Measurements from ENCODE around the gene DDIAS. TPM values are rescaled to one million over a fixed set of nuclear protein-coding genes. Genes with fewer than 3 reads are reported as not detected.
"Not testable (repeated sequence)": the region's sequence is repeated elsewhere in the genome, so short reads cannot be mapped to it uniquely, and the experiment has no call there.

Gene DDIAS, protein sequence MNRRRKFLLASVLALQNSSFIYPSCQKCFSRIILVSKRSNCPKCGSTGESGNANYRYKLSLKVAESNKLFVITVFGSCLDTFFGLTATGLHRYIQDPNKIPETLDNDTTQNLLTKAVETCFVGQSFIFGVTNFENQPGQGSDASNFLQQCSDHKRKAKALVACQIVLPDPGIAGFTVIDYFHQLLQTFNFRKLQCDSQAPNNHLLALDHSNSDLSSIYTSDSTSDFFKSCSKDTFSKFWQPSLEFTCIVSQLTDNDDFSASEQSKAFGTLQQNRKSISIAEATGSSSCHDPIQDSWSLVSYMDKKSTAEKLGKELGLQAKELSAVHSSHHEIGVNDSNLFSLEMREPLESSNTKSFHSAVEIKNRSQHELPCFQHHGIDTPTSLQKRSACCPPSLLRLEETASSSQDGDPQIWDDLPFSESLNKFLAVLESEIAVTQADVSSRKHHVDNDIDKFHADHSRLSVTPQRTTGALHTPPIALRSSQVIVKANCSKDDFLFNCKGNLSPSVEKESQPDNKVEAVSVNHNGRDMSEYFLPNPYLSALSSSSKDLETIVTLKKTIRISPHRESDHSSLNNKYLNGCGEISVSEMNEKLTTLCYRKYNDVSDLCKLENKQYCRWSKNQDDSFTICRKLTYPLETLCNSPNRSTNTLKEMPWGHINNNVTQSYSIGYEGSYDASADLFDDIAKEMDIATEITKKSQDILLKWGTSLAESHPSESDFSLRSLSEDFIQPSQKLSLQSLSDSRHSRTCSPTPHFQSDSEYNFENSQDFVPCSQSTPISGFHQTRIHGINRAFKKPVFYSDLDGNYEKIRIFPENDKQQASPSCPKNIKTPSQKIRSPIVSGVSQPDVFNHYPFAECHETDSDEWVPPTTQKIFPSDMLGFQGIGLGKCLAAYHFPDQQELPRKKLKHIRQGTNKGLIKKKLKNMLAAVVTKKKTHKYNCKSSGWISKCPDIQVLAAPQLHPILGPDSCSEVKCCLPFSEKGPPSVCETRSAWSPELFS
- total RNA-seq, result 1.9 and 5.6 TPM in 2 replicates

DNA sequence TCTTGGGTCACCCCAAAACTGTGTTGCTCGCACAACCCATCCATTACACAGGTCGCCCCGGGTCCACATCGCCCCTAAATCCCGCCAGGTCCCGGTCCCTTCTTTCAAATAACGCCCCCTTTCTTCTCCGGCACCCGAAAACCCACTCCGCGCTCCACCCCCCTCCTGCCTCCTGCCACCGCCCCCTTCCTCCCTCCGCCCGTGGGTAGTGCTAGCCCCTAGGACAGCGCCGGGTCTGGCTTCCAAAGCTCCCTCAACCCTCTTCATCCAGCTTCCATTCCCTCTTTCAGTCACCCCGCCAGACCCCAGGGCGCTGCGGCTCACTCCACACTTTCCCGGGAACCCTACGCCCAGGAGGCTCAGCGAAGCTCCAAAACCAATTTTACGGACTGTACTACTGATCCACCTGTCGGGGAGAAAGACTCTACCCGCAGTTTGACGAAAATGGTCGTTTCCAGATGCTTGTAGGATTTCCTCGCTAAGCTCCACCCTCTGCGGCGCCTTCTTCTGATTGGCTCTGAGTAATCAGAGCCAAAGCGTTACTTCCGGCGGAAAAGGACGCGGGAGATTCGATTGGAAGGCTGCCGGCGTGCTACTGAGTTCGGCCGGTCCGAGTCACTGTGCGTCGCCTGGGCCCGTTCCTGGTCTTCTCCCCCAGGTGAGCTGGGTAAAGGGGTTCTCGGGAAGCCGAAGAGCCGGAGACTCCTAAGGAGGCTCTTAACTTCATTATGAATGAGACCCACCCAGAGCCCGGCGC is at the start of gene DDIAS:
Gene DDIAS, plus strand, starts transcription at position 572 of the 757 bp plus-strand sequence. CDS start 13,003 bp downstream, outside the sequence.
- H3K4me3 ChIP-seq (ENCODE audit: low read depth, low read length), result peak within 1 kb of the TSS; percentile 75
- TF ChIP-seq, protein P1, sequence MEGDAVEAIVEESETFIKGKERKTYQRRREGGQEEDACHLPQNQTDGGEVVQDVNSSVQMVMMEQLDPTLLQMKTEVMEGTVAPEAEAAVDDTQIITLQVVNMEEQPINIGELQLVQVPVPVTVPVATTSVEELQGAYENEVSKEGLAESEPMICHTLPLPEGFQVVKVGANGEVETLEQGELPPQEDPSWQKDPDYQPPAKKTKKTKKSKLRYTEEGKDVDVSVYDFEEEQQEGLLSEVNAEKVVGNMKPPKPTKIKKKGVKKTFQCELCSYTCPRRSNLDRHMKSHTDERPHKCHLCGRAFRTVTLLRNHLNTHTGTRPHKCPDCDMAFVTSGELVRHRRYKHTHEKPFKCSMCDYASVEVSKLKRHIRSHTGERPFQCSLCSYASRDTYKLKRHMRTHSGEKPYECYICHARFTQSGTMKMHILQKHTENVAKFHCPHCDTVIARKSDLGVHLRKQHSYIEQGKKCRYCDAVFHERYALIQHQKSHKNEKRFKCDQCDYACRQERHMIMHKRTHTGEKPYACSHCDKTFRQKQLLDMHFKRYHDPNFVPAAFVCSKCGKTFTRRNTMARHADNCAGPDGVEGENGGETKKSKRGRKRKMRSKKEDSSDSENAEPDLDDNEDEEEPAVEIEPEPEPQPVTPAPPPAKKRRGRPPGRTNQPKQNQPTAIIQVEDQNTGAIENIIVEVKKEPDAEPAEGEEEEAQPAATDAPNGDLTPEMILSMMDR (IDR thresholded peaks at IDR 0.05; ENCODE audit: insufficient read depth, low read depth, low read length), result no peak
- peak; percentile 98 for DNase-seq (ENCODE audit: low read depth)

DNA sequence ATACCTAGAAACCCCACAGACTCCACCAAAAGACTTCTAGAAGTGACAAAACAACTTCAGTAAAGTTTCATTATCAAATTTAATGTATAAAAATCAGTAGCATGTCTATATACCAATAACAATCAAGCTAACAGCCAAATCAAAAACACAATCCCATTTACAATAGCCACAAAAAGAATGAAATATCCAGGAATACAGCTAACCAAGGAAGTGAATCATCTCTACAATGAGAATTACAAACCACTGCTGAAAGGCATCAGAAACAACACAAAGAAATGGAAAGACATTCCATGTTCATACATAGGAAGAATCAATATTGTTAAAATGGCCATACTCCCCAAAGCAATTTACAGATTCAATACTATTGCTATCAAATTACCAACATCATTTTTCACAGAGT is 47.3 kb upstream of the DDIAS start:
- TF ChIP-seq, protein P1 (IDR thresholded peaks at IDR 0.05; ENCODE audit: insufficient read depth, low read depth, low read length), result no peak
- no peak for DNase-seq (ENCODE audit: low read depth)
- H3K4me3 ChIP-seq (ENCODE audit: low read depth, low read length), result no peak overlapping the region

DNA sequence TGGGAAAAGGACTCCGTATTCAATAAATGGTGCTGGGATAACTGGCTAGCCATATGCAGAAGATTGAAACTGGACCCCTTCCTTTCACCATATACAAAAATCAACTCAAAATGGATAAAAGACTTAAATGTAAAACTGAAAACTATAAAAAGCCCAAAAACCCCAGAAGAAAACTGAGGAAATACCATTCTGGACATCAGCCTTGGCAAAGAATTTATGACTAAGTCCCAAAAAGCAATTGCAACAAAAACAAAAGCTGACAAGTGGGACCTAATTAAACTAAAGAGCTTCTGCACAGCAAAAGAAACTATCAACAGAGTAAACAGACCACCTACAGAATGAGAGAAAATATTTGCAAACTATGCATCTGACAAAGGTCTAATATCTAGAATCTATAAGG is 46.6 kb upstream of the DDIAS start:
- H3K4me3 ChIP-seq (ENCODE audit: low read depth, low read length); DNase-seq (ENCODE audit: low read depth): not testable (repeated sequence)

DNA sequence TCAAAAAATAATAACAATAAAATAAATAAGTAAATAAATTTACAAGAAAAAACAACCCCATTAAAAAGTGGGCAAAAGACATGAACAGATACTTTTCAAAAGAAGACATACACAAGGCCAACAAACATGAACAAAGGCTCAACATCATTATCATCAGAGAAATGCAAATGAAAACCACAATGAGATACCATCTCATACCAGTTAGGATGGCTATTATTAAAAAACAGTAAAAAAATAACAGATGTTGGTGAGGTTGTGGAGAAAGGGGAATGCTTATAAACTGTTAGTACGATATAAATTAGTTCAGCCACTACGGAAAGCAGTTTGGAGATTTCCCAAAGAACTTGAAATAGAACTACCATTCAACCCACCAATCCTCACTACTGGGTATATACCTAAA is 45.9 kb upstream of the DDIAS start:
- DNase-seq (ENCODE audit: low read depth), result peak; percentile 11
- TF ChIP-seq, protein P1 (IDR thresholded peaks at IDR 0.05; ENCODE audit: insufficient read depth, low read depth, low read length), result no peak
- no peak overlapping the region for H3K4me3 ChIP-seq (ENCODE audit: low read depth, low read length)

DNA sequence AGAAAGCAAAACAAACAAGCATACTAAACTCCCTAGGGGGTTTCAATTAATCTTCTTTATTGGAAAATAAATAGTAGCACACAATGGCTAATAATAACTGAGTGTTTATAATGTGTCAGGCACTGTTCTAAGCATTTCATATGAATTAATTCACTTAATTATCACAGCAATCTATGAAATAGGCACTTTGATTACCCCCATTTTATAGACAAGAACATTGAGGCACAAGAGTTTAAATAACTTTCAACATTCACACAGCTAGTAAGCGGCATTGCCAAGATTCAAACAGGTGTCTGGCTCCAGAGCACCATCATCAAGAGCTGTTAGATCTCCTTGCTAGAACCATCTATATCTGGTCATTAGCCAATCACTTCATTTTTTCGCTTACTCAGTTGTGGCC is 44.4 kb upstream of the DDIAS start:
- no peak overlapping the region for H3K4me3 ChIP-seq (ENCODE audit: low read depth, low read length)
- TF ChIP-seq, protein P1 (IDR thresholded peaks at IDR 0.05; ENCODE audit: insufficient read depth, low read depth, low read length), result no peak
- DNase-seq (ENCODE audit: low read depth), result no peak

DNA sequence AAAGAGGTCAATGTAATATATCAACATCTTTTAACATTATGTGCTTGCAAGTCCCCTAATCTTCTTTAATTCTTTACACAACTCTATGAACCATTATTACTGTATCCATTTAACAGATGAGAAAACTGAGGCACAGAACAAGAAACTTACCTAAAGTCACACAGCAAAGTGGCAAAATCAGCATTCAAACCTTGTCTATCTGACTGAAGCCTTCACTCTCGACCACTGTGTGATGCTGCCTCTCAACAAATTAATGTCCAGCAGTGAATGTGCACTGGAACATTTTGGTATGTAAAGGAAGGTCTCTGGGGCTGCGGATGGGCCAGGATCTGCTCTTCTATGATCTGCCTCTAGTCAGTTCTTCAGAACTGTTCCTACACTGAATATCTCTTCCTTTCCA is 43.4 kb upstream of the DDIAS start:
- H3K4me3 ChIP-seq (ENCODE audit: low read depth, low read length), result no peak overlapping the region
- DNase-seq (ENCODE audit: low read depth), result no peak
- TF ChIP-seq, protein P1 (IDR thresholded peaks at IDR 0.05; ENCODE audit: insufficient read depth, low read depth, low read length), result no peak

Data from fibroblast of villous mesenchyme (primary cell).